Astrocyte (in vitro differentiated cells and primary cell): Measurements from ENCODE around the gene EXOSC7.

ENCODE experiments used
- EZH2 ChIP-seq: IDR thresholded peaks from 2 replicates; pipeline ENCODE4 v1.6.1; 2012; ENCODE audit warnings: mild to moderate bottlenecking, low read length, inconsistent platforms; ENCODE audit not compliant: insufficient read depth
- TF ChIP-seq, protein P1 (sequence below): IDR thresholded peaks from 2 replicates; pipeline ENCODE4 v1.5.1; 2011; ENCODE audit warnings: low read depth, mild to moderate bottlenecking, inconsistent platforms, low read length, moderate library complexity; ENCODE audit not compliant: insufficient read depth

DNA sequence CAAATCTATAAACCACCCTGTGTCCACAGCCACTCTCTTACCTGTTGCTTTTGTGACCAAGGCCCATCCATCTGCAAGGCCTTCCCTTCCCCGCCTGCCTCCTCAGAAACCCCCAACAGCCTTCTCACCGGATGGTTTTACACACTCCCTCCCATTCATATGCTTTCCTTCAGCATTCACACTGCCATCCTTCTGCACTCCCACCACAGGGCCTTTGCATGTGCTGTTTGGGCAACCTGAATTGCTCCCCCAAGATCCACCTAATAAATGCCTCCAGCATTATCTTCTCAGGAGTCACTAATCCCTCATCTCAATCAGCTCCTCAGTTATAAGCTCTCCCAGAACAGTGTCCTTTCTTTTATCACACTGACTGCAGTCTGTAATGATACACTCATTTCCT is 56.1 kb downstream of the EXOSC7 start:
- TF ChIP-seq, protein P1, sequence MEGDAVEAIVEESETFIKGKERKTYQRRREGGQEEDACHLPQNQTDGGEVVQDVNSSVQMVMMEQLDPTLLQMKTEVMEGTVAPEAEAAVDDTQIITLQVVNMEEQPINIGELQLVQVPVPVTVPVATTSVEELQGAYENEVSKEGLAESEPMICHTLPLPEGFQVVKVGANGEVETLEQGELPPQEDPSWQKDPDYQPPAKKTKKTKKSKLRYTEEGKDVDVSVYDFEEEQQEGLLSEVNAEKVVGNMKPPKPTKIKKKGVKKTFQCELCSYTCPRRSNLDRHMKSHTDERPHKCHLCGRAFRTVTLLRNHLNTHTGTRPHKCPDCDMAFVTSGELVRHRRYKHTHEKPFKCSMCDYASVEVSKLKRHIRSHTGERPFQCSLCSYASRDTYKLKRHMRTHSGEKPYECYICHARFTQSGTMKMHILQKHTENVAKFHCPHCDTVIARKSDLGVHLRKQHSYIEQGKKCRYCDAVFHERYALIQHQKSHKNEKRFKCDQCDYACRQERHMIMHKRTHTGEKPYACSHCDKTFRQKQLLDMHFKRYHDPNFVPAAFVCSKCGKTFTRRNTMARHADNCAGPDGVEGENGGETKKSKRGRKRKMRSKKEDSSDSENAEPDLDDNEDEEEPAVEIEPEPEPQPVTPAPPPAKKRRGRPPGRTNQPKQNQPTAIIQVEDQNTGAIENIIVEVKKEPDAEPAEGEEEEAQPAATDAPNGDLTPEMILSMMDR = no peak
- TF ChIP-seq EZH2 = no peak
